Measurements from ENCODE around the gene PRMT2.

DNA sequence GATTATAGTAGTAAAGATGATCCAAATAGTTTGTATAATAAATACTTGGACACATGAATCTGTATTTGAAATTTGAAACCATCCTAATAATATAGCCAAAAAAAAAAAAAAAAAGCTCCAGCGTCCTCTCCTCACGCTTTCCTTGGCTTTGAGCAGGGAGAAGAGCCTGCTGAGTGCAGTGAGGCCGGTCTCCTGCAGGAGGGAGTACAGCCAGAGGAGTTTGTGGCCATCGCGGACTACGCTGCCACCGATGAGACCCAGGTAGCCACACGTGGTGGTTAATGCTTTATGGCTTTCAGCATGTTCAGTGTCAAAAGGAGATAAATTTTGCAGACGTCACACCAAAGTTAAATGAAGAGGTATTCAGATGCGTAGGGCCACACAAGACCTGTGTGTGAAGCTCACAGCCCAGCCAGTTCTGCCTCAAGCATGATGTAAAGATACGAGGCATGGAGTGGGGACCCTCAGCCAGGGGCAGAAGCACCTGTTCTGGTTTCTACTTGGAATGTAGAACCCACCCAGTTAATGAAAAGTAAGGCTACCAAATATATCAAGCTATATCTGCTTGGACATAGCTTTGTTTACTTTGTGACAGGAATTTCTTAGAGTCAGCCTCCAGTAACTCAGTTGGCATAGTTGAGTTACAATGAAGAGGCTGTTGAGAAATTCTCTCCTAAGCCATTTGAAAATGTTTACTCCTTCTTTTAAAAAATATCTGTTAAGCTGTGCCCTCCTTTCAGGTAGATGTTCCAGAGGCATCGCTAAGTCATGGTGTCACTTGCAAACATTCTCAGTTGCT lies 8.1 kb downstream of the PRMT2 start:
- no peak for TF ChIP-seq POLR2AphosphoS5 (IDR thresholded peaks at IDR 0.05; ENCODE audit: borderline replicate concordance, low read depth, low read length)
- no peak for TF ChIP-seq EZH2 (IDR thresholded peaks at IDR 0.05)

All from SK-N-MC (cell line).